GM15510 (cell line): ENCODE measurements around the gene ZNF813.

ENCODE experiments used
- POLR2A ChIP-seq: IDR thresholded peaks from 3 replicates; pipeline ENCODE4 v1.6.1; 2011; ENCODE audit warnings: borderline replicate concordance; ENCODE audit not compliant: insufficient read length; ENCODE audit errors: extremely low read depth

ZNF813 gene

GRCh38 chr19:53467485-53468262 lies at the start of gene ZNF813:
Gene ZNF813, plus strand, starts transcription at chr19:53467733. Its CDS starts 16,090 bp downstream, at chr19:53483823.
- TF ChIP-seq POLR2A = peak; percentile 70

DNA sequence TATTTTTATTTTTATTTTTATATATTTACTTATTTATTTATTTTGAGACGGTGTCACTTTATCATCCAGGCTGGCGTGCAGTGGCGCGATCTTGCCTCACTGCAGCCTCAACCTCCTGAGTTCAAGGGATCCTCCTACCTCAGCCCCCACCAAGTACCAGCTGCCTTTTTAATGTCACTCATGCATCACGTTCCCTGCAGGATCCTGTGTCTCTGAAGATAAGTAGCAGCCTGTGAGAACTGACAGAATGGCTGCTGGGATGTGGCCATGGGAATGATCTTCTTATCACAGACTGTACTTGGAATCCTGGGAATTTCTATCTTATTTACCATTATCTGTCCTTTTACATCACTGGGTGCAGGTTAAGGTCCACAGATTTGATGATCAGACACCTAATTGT lies 45.0 kb upstream of the ZNF813 start:
- no peak for TF ChIP-seq POLR2A

DNA sequence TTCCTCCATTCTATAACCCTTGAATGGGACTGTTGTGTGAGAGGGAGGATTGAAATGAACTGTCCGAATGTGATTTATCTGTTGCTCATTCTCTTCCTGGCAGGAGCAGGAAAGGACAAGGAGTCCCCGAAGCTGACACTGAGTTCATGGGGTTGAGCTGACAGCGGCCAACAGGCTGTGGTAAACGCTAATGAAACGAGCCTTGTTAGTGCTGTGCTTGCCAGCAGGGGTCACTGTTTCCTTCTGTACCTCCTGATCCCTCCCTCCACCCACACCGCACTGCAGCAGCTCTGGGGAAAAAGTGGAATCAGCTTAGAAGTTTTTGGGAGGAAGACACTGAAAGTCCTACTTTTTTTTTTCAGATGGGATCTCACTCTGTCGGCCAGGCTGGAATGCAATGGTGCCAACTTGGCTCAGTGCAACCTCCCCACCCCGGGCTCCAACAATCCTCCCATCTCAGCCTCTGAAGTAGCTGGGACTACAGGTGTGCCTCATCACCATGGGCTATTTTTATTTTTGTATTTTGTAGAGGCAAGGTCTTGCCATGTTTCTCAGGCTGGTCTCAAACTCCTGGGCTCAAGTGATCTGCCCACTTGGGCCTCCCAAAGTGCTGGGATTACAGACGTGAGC lies 42.5 kb upstream of the ZNF813 start:
- TF ChIP-seq POLR2A = no peak

GRCh38 chr19:53431399-53432087 lies 36.0 kb upstream of the ZNF813 start, which contains the start of gene ZNF761:
Gene ZNF761, plus strand, starts transcription at chr19:53431984. Its CDS starts 15,285 bp downstream, at chr19:53447269.
- TF ChIP-seq POLR2A = peak; percentile 90

- no peak for TF ChIP-seq POLR2A
Measured at GRCh38 chr19:53432088-53432661, 35.4 kb upstream of the ZNF813 start.

GRCh38 chr19:53455828-53456227 lies 11.7 kb upstream of the ZNF813 start:
- TF ChIP-seq POLR2A = no peak

GRCh38 chr19:53461866-53462265 lies 5.7 kb upstream of the ZNF813 start:
- no peak for TF ChIP-seq POLR2A

- no peak for TF ChIP-seq POLR2A
Measured at GRCh38 chr19:53462861-53463260, 4.7 kb upstream of the ZNF813 start.

DNA sequence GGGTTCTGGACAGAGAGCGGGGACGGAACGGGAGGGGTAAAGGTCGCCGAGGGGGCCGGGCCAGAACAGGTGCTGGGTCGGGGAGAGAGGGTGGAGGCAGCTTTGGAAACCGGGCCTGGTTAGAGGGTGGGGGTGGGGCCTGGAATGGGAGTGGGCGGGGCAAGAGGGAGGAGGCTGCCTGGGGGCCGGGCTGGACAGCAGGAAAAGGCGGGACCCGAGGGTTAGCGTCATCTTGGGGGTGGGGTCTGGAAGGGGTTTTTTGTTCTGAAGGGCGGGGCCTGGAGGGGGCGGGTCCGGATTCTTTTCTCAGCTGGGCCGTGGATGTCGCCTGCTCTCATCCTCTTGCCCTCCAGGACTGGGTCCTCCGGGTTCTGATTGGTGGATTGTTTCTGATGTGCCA lies 4.3 kb upstream of the ZNF813 start:
- no peak for TF ChIP-seq POLR2A

GRCh38 chr19:53466726-53467484 lies 628 bp upstream of the ZNF813 start:
- no peak for TF ChIP-seq POLR2A

GRCh38 chr19:53471916-53472315 lies 4.4 kb downstream of the ZNF813 start:
- TF ChIP-seq POLR2A = no peak

DNA sequence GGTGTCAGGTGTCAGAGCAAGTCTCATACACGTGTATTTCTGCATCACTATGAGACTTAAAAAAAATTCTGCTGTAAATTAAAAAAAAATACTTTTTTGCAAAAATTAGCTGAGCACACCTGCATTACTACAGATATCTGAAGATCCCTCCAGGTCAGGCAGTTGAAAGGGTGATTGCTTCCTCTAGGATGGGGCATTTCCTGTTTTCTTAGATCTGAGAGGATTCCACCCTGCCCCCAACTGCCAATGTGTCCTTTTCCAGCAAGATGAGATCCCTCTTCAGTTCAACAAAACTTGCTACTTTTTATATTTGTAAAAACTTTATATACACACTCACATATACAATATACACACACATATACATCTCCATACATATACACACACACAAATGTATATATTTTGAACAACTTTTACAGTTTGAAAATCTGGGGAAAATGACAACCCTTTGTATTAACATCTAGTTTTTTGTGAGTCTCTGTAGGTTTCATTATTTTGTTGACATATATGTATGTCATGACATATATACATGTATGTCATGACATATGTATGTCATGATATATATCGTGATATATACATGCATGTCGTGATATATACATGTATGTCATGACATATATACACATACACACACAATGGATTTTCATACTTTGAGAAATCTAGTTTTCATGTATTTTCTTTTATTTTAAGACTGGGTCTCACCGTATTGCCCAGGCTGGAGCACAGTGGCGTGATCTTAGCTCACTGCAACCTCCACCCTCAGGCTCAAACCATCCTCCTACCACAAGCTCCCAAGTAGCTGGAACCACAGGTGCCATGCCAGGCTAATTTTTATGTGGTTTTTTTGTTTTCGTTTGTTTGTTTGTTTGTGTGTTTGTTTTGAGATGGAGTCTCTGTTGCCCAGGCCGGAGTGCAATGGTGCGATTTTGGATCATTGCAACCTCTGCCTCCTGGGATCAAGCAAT lies 17.8 kb downstream of the ZNF813 start:
- TF ChIP-seq POLR2A = no peak

DNA sequence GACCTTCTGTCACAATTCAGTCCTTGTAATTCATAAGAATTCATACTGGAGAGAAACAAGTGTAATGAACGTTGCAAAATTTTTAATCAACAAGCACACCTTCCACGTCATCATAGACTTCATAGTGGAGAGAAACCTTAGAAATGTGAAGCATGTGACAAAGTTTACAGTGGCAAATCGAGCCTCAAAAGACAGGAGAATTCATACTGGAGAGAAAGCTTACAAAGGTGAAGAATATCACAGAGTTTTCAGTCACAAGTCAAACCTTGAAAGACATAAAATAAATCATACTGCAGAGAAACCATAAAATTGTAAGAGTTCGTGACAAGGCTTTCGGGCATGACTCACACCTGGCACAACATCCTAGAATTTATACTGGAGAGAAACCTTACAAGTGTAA lies 24.6 kb downstream of the ZNF813 start:
- TF ChIP-seq POLR2A = no peak

GRCh38 chr19:53504885-53505284 lies 37.4 kb downstream of the ZNF813 start:
- no peak for TF ChIP-seq POLR2A

GRCh38 chr19:53506728-53507127 lies 39.2 kb downstream of the ZNF813 start:
- no peak for TF ChIP-seq POLR2A
